ENCODE measurements around the gene CFAP92. TPM values are rescaled to one million over a fixed set of nuclear protein-coding genes. Genes with fewer than 3 reads are reported as not detected.

The CFAP92 gene
- total RNA-seq, 1 experiment from 2014 or later: 0.92 TPM

GRCh38 chr3:128950223-128950938, 43.5 kb downstream of the CFAP92 start:
- no peak overlapping the region for H2BK20ac ChIP-seq (ENCODE audit: low read depth, low read length, poor library complexity, severe bottlenecking)
- H3K56ac ChIP-seq (ENCODE audit: insufficient read length, low read depth, low read length): no peak overlapping the region
- peaks cover 5% of the 10 kb centered on the region for H3K27me3 Mint-ChIP-seq (ENCODE audit: low read depth)
- no peak overlapping the region for H3K27ac ChIP-seq (ENCODE audit: insufficient read length, low read depth, low read length)
- peaks cover 11 to 12% of the 10 kb centered on the region in 2 experiments for H3K9me3 Mint-ChIP-seq
- no peak overlapping the region for H3T11ph ChIP-seq (ENCODE audit: low read length)
- H3K14ac ChIP-seq (ENCODE audit: insufficient read depth, low read length): no peak overlapping the region
- WGBS (ENCODE audit: extremely low coverage, insufficient read length, low lambda C conversion rate): no CpG with 5 or more reads among the region's 15 CpGs
- no peaks in the 10 kb centered on the region for H3K27me3 ChIP-seq (ENCODE audit: insufficient read depth, low read length)
- H3K79me2 ChIP-seq (ENCODE audit: insufficient read depth, low read length): no peaks in the 10 kb centered on the region
- no peak overlapping the region for H2BK12ac ChIP-seq (ENCODE audit: insufficient read length, low read depth, low read length)
- no peaks in the 10 kb centered on the region for H3K23me2 ChIP-seq (ENCODE audit: insufficient read length, low read depth, low read length, poor library complexity, severe bottlenecking)
- no peak overlapping the region for H2BK120ac ChIP-seq (ENCODE audit: low read depth, low read length, poor library complexity, severe bottlenecking)
- H3K79me1 ChIP-seq (ENCODE audit: insufficient read depth, low read depth, low read length, poor library complexity, severe bottlenecking): no peaks in the 10 kb centered on the region
- no peak overlapping the region for H3K9ac ChIP-seq (ENCODE audit: extremely low read depth, insufficient read length, low read length)
- no peak overlapping the region for H2AFZ ChIP-seq (ENCODE audit: low read length)
- peaks cover 3 to 7% (median 4%) of the 10 kb centered on the region in 3 experiments; a peak in 5 of 7 replicates for H3K36me3 Mint-ChIP-seq (ENCODE audit: insufficient read depth in 1 of 3, low read depth in 3 of 3)
- H4K91ac ChIP-seq (ENCODE audit: insufficient read length, low read depth, low read length): no peak overlapping the region
- 0 out of 3 replicates have a peak, but pooled peaks have one; percentile 30 for TF ChIP-seq CTCF (conservative IDR thresholded peaks at IDR 0.05)
- H4K5ac ChIP-seq (ENCODE audit: insufficient read length, low read depth, low read length): no peak overlapping the region
- H3K27ac Mint-ChIP-seq: peak overlapping the region in 1 of 3 experiments; percentile 19; a peak in 1 of 7 replicates
- no peak overlapping the region for H3K18ac ChIP-seq (ENCODE audit: insufficient read length, low read depth, low read length)
- H3K4ac ChIP-seq (ENCODE audit: low read depth, low read length): no peak overlapping the region
- H2AK5ac ChIP-seq (ENCODE audit: insufficient read length, low read length): no peak overlapping the region
- H3K4me3 Mint-ChIP-seq: no peak overlapping the region
- no peak overlapping the region for H2BK15ac ChIP-seq (ENCODE audit: low read depth, low read length)
- no peak overlapping the region for H4K8ac ChIP-seq (replicated peaks; ENCODE audit: insufficient read length, low read depth, low read length)
- H3K4me1 Mint-ChIP-seq: no peaks in the 10 kb centered on the region
- no peak overlapping the region for H3K23ac ChIP-seq (ENCODE audit: insufficient read length, low read depth, low read length)
- H2BK5ac ChIP-seq (ENCODE audit: insufficient read length, low read length): no peak overlapping the region
- no peaks in the 10 kb centered on the region for H3K9me3 ChIP-seq (ENCODE audit: control insufficient read depth, low read depth, low read length)
- H4K20me1 ChIP-seq (ENCODE audit: control insufficient read depth, insufficient read depth, insufficient read length): no peaks in the 10 kb centered on the region
- H3K4me2 ChIP-seq (ENCODE audit: insufficient read depth, insufficient read length, low read length): no peak overlapping the region
- peak; percentile 60 for DNase-seq
- H3K4me1 ChIP-seq (ENCODE audit: insufficient read depth, low read length): no peaks in the 10 kb centered on the region
